DMS153 treated with DMSO at 0.1 percent for 48 hours (cell line): Measurements from ENCODE around the gene DOHH.
"Not testable (repeated sequence)": the region's sequence is repeated elsewhere in the genome, so short reads cannot be mapped to it uniquely, and the experiment has no call there.

Source experiments
- DNase-seq: peaks from one replicate; lab custom pipeline; 2025; ENCODE audit not compliant: unreplicated experiment; lab: John Stamatoyannopoulos, UW

Gene DOHH

GRCh38 chr19:3520166-3521103 lies 20.0 kb upstream of the DOHH start:
- no peak for DNase-seq

DNA sequence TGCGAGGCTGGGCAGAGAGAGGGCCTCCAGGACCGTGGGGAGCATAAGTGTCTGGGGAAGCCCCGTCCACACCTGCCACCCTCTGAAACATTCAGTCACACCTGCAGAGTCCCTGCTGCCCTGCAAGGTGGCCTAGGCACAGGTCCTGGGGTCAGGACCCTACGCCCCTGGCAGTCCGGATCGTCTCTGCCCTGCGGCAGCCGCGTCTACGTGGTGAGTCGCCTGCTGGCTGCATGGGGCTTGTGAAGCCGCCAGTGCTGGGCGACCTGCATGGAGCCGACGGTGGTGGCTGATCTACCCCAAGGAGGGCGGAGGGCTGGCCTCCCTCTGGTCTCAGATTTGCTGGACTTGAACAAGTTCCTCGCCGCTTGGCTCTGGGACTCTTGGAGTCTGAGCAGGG lies 18.7 kb upstream of the DOHH start:
- no peak for DNase-seq

DNA sequence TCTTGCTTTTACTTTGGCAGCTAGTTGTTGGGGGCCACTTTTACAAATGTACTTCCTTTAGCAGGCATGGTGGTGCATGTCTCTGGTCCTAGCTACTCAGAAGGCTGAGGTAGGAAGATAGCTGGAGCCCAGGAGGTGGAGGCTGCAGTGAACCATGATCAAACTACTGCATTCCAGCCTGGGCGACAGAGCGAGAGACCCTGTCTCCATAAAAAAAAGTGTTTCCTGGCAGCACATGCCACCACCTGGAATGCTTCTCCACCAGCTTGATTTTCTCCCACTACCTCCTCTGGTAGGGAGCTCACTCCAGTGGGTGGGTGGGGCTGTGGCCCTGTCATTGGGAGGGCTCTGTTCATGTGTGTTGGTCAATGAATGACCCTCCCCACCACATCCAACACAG lies 18.2 kb upstream of the DOHH start:
- DNase-seq = no peak

GRCh38 chr19:3518255-3518654 lies 17.8 kb upstream of the DOHH start:
- DNase-seq = no peak

DNA sequence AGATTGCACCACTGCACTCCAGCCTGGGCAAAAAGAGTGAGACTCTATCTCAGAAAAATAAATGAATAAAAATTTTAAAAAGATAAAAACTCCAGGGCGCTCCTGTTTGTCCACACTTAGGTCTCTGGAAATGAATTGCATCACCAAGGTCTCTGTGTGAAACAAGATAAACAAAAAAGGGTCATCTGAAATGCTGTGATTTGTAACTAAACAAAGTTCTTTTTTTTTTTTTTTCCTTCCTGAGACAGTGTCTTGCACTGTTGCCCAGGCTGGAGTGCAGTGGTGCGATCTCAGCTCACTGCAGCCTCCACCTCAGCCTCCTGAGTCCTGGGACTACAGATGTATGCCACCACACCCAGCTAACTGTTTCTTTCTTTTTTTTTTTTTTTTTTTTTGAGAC lies 17.2 kb upstream of the DOHH start:
- DNase-seq = no peak

DNA sequence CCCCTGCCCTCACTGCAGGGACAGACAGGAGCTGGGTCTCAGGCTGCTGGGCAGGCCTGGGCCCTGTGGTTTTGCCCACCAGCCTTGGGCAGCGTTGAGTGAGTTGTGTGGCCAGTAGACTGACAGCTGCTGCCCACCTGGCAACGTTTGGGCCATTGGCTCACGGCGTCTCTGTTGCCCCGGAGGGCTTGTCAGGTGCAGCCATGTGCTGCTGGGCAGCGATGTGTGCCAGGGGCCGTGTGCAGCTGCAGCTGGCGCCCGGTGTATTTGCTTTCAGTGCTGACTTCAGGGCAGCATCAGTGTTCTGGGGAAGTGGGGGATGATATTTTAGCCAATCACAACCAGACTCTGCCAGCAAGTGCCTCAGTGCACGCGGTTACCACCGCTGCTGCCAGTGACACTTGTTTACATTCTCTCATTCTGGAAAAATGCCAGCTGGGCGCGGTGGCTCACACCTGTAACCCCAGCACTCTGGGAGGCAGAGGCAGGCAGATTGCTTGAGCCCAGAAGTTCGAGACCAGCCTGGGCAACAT lies 16.3 kb upstream of the DOHH start:
- peak; percentile 14 for DNase-seq

DNA sequence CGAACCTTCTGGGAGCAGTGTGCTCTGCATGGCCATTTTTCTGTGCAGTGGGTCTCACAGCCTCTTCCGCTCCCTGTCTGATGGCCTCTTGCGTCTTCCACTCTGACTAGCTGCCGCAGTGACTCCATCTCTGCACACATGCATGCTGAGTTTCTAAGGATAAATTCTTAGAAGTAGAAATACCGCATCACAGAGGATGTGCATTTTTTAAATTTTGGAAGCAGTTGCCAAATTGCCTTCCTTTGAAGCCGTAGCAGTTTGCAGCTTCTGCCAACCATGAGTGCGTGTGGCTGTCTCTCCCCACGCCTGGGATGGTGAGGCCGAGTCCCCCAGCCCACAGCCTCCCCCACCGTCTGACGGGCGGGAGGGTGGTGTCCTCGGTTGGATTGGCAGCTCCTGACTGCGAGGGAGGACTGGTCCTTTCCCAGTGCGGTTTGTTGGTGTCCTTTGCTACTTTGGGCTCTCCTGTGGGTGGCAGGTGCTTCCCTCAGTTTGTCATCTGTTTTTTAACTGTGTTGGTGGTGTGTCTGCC lies 15.5 kb upstream of the DOHH start:
- DNase-seq = no peak

DNA sequence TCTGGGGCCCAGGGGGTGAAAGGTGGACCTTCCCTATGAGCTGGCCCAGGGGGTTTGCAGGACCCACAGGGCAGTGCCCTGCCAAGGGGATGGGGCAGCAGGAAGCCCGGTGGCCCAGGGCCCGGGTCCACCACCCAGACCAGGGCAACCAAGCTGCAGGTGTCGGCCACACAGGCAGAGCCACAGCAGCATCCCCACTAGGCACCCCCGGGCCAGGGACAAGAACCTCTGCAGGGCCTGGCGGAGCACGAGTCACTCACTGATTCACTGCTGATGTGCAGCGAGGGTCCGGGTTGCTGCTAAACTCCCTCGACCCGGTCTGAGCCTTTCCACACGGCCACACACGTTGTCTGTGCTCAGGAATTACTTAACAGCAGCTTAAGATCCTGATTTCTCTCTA lies 14.5 kb upstream of the DOHH start:
- DNase-seq = no peak

DNA sequence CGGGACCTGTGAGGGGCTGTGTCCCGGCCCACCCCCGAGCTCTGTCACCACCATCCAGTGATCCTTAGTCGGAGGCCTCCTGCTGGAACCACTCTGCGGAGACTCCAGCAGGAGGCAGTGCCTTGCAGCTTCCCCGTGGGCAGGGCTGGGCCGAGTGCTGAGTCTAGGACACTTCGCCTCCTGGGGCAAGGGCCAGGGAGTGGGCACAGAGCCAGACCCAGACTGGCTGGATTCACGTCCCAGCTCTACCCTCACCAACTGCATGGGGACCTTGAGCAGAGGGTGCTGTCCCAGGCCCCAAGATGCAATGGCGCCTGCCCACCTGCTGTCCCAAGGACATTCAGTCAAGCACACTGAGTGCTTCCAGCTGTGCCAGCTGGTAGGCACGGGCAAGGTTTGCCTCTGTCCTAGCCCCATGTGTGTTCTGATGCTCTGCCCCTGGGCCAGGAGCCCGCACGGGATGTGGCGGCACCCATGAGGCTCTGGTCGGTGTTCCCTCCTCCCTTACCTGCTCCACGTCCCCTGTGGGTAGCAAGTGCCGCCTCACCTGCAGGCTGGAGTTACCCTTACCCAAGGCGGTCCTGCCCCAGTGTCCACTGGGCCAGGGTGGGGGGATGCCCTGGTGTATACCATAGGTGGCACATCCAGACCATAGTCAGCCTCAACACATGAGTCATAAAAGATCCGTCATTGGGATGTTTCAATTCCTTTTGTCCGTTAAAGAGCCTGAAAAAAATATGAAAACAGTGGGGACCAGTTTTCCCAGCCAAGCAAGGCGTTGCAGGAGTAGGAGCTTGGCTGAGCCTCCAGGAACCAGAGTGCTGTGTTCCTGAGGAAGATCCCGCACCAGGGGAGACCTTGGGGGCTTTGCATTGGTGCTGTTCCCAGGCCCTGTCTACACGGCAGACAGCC lies 13.0 kb upstream of the DOHH start:
- DNase-seq = no peak

- DNase-seq = no peak
These were observed 12.2 kb upstream of the DOHH start for GRCh38 chr19:3512562-3513228.

DNA sequence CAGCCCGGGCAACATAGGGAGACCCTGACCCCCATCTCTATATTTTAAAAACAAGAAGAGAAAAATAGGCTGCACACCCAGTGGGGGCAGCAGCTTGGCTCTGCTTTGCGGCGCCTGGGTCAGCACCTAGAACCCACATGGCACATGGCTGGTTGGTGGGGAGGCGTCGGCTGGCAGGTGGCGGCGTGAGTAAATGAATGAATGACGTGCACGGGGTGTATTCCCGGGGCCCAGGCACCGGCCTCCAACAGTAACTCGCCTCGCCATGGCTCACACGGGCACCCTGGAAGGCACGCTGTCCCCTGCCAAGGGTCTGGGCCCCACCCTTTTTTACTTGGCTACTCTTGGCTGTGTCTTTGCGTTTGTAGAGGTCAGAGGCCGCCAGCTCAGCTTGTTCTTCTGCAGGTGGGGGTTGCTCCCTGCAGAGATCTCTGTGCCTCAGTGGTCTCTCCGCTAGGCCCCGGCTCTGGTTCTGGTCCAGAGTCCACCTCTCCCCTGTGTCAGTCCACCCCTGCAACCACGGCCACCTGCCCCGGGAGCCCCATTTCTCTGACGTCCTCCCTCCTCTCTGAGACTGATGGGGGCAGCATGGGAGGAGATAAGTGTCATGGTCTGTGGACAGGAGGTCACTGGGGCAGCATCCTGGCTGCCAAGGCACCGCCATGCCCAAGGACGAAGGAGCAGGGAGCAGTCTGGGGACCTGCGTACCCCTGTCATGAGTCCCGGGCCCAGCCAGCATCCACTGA lies 11.2 kb upstream of the DOHH start:
- no peak for DNase-seq

DNA sequence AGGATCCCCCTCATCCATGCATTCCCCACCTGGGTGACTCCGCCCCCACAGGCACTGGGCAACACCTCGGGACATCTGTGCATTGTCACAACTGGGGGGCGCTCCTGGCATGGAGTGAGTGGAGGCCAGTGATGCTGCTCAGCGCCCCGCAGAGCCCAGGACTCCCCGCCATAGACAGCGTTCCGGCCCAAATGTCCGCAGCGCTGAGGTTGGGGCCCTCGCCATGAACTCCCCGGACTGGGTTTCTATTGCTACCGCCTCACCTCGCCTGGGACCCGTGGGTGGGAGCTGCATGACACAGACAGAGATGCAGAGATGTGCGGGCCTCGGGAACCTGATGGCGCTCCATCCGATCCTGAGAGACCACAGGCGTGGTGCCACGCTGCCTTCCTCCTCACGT lies 10.3 kb upstream of the DOHH start:
- DNase-seq = no peak

- DNase-seq = no peak
These were observed 9.1 kb upstream of the DOHH start for GRCh38 chr19:3509566-3509989.

GRCh38 chr19:3508771-3509535 lies 8.5 kb upstream of the DOHH start:
- no peak for DNase-seq

DNA sequence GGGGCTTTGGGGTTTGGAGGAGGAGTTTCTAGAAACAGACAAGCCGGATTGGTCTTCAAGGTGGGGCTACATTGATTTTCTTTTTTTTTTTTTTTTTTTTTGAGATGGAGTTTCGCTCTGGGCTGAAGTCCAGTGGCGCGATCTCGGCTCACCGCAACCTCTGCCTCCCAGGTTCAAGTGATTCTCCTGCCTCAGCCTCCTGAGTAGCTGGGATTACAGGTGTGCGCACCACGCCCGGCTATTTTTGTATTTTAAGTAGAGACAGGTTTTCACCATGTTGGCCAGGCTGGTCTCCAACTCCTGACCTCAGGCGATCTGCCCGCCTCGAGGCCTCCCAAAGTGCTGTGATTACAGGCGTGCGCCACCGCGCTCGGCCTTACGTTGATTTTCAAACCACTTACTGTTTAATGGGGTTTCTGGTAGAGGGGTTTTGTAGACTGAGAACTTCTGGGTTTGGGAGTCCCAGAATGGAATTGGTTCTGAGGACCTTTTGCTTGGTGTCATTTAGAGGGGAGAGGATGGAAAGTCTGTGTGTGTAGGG lies 7.7 kb upstream of the DOHH start:
- DNase-seq = not testable (repeated sequence)

- DNase-seq = no peak
These were observed 7.1 kb upstream of the DOHH start for GRCh38 chr19:3507371-3508120.

DNA sequence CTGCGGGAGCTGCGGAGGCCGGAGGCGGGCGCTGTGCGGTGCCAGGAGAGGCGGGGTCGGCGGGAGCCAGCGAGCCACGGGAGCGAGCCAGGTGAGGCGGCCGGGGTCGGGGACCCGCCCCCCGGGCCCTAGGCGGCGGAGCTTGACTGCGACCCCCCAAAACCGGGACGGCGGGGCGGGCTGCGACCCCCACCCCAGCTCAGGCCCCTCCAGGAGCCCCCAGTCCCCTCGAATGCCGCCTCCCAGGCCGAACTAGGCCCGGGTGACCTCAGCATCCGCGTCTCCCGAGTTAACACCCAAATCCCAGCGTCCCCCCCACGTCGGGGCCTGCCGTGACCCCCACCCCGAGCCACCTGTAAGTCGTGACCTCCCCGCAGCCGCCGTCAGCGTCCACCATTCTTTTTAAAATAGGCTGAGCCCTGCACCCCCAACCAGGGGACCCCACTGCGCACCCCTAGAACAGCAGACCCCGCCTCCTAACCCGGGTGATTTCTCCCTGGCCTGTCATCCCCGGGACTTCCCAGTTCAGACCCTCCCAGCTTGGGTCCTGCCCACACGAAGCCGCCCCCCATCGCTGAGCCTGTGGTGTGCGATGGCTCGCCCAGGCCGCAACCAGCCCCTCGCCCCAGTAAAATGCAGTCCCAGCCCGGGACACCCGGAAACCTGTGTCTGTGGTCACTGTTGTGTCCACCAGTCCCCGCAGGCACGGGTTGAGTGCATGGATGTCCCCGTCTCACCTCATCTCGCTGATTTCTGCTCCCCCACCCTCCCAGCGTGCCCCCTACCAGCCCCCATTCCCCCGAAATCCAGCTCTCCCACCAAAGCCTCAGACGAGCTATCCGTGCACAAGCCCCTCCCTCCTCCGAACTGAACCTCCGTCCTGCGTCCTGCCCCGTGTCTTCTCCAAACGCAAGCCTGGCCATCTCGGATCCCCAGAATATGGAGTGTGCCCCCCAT lies 6.2 kb upstream of the DOHH start:
- no peak for DNase-seq
